HCT116 (cell line): ENCODE results near the gene CDC42EP2.

Experiments
- EZH2 ChIP-seq: fragments of 200-600 bp; sonication (generic); IDR thresholded peaks from 2 replicates; pipeline ENCODE4 v1.6.1; 2017; ENCODE audit warnings: antibody characterized with exemption, mixed run types
- ZNF274 ChIP-seq: fragments of 200-500 bp; sonication (Bioruptor generic); IDR thresholded peaks from 2 replicates; pipeline ENCODE4 v1.6.1; 2014; ENCODE audit warnings: mild to moderate bottlenecking, low read depth, low read length, inconsistent platforms

- TF ChIP-seq ZNF274 (no peak), EZH2 (no peak)
These were observed 21.8 kb upstream of the CDC42EP2 start for GRCh38 chr11:65292890-65293289.
